GM19372 (cell line): ENCODE data around the gene ANO8.
"Not testable (repeated sequence)": the region's sequence is repeated elsewhere in the genome, so short reads cannot be mapped to it uniquely, and the experiment has no call there.

ENCODE experiments used
- ATAC-seq: cut with Tn5 transposase; IDR thresholded peaks from one replicate; pipeline ENCODE4 v1.9.1; 2021; ENCODE audit warnings: mild to moderate bottlenecking, low read depth, moderate library complexity; ENCODE audit not compliant: unreplicated experiment

The ANO8 gene, protein sequence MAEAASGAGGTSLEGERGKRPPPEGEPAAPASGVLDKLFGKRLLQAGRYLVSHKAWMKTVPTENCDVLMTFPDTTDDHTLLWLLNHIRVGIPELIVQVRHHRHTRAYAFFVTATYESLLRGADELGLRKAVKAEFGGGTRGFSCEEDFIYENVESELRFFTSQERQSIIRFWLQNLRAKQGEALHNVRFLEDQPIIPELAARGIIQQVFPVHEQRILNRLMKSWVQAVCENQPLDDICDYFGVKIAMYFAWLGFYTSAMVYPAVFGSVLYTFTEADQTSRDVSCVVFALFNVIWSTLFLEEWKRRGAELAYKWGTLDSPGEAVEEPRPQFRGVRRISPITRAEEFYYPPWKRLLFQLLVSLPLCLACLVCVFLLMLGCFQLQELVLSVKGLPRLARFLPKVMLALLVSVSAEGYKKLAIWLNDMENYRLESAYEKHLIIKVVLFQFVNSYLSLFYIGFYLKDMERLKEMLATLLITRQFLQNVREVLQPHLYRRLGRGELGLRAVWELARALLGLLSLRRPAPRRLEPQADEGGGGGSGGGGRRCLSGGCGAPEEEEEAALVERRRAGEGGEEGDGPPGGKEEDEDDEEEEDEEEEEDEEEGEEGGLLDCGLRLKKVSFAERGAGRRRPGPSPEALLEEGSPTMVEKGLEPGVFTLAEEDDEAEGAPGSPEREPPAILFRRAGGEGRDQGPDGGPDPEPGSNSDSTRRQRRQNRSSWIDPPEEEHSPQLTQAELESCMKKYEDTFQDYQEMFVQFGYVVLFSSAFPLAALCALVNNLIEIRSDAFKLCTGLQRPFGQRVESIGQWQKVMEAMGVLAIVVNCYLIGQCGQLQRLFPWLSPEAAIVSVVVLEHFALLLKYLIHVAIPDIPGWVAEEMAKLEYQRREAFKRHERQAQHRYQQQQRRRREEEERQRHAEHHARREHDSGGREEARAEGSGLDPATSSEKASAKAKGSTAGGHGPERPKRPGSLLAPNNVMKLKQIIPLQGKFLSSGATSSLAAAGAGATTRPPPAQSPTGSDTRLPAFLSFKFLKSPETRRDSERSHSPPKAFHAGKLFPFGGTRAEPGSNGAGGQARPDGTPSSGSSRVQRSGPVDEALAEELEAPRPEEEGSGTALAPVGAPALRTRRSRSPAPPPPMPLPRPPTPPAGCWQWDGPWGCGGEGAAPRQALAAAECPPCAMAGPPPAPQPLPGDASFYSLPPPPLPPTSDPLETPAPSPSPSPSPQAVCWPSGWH

DNA sequence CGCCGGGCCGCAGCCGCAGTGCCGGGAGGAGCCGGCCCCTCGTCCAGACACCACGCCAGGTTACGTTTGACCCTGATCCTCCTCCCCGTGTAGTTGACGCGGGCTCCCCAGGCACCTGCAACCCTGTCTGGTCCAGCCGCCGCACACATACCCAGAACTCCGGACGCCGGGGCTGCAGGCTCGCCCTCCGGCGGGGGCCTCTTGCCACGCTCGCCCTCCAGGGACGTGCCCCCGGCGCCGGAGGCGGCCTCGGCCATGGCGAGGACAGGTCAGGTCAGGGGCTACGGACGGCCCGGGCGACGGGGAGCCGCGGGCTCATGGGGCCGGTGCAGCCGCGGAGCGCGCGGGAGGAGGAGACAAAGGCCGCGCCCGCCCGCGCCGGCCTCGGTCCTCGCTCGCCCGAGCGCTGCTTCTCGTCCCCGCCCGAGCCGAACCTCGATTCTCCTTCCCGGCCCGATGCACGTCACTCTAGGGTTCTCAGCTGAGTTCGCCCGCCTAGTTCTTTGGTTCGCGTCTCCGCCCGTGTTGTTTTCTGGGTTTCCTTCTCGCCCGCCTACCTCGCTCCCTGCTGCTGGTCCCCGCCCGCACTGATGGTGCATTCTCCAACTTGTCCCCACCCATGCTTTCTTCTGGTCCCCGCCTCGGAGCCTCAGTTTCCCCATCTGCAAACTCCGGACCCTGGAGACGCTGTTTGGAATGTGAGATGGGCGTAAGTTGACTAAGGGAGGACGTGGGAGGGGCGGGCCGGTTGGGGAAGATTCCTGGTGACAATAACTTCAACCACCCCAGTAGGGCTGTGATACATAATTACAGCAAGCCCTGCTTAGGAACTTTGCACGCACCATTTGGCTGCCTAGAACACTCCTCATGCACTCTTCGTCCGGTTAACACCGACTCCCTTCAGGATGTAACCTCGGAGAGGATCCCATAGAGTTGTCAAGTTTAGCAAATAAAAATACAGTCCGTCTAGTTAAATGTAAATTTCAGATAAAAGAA is at the start of gene ANO8:
ANO8 (minus strand) TSS at position 442 of the 996 bp plus-strand sequence; CDS start at position 257, 185 bp downstream.
- peak; percentile 51 for ATAC-seq

DNA sequence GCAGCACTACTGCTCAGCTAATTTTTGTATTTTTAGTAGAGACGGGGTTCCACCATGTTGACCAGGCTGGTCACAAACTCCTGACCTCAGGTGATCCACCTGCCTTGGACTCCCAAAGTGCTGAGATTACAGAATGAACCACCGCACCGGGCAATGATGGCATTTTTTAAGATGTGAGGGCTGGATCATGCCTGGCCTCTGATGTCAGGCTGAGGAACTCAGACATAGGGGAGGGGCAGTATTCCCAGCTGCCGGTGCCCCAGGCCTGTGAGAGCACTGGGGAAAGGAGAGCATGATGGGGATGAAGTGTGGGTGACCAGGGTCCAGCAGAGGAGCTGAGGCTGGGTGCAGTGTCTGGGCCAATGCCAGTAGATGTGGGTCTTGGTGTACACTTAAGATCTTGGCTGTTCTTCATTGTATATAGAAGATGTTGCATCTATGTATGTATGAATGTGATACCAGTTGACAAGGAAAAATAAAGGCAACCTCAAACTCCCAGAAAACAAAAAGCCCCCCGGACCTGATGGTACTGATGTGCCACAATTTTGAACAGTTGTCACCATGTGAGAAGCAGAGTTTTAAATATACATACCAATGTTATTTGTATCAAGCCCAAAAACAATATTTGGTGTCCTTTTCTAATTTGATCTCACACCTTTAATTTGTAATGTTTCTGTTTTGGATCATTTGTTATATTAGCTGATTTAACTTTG is 45.9 kb upstream of the ANO8 start:
- no peak for ATAC-seq

DNA sequence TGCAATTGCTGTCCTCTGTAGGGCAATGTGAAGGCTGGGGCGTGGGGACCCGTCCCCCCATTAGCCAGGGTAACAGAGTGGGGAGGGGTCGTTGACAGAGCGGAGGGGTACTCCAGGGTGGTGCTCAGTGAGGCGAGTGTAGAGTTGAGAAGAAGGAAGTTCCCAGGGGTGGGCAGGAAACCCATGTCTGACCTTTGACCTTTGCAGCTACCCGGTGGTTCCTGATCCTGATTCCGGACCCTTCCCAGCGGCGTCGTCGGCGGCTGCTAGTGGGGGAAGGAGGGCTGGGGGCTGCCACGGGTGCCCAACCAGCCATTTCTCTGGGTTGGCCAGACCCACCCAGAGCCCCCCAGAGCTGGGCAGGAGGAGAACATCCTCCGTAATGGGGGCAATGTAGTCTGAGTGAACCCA is 44.6 kb upstream of the ANO8 start:
- no peak for ATAC-seq

DNA sequence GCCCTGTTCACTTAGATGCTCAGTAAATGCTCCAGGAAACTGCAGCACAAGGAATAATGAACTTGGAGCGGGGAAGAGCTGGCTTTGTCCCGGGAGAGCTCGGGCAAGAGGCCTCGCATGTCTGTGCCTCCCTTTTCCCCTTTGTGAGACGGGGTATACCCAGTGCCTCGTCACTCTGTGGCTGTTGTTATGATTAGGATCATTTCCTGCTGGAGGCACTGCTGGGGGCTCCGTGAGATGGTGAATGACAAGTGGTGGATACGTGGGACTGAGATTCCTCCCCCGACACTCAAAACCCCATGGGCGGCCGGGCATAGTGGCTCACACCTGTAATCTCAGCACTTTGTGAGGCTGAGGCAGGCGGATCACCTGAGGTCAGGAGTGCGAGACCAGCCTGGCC is 43.6 kb upstream of the ANO8 start:
- no peak for ATAC-seq

DNA sequence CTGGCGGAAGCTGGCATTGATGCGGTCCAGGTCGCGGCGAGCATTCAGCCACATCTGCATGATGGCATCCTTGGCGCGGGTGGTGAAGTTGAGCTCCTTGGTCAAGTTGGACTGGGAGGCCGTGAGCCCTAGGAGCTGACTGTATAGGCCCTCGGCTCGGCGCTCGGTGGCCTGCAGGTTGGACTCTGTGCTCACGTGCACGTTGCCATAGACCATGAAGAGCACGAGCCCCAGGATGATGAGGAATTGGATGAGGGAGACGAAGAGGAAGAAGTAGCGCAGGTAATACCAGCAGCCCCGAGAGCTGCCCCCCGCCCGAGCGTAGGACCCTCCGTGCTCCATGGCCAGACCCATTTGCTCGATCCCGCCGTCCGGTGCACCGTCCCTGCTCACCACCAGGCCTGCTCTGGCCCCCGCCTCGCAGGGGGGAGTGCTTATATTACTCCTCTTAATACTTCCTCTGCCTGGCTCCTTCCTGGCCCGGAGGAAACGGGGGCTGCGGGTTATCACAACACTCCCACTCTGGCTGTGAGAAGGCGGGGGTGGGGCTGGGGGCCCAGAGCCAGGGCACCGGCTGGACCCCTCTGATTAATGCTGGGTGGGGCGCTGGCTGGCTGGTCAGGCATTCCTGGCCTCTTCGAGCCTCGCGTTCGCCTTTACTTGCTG is 42.4 kb upstream of the ANO8 start, which contains the start of gene PLVAP:
PLVAP (minus strand) TSS at position 408 of the 666 bp plus-strand sequence; CDS start at position 354, 54 bp downstream.
- ATAC-seq: no peak

DNA sequence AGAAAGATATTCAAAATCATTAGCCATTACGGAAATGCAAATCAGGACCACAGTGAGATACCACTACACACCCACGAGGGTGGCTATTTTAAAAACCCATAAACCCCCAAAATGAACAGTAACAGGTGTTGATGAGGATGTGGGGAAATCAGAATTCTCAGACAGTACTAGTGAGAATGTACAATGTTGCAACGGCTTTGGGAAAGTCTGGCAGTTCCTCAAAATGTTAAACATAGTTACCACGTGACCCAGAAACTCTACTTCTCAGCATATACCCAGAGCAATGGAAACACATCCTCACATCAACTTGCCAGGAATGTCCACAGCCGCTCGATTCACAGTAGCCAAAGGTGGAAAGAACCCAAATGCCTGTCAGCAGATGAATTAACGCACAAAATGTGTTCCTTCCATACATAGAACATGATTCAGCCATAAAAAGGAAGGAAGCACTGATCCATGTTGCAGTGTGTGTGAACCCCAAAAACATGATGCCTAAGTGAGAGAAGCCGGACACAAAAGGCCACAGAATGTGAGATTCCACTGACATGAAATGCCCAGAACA is 35.5 kb upstream of the ANO8 start:
- ATAC-seq: peak; percentile 88

DNA sequence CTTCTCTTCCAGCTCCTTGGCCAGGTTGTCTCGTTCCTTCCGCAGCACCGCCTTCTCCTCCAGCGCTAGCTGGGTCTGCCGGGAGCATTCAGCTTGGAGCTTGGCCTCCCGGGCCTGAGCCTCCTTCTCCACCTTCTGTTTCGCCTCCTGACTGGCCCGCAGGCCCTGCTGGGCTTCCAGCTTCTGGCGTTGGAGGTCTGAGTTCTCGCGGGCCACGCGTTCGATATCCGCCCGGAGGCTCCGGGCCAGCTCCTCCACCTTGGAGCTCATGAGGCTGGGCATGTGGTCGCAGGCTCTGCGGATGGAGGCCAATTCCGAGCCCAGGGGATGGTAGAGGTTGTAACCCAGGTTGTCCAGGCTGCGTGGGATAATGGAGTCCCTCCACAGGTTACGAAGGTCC is 30.7 kb upstream of the ANO8 start:
- ATAC-seq: no peak

DNA sequence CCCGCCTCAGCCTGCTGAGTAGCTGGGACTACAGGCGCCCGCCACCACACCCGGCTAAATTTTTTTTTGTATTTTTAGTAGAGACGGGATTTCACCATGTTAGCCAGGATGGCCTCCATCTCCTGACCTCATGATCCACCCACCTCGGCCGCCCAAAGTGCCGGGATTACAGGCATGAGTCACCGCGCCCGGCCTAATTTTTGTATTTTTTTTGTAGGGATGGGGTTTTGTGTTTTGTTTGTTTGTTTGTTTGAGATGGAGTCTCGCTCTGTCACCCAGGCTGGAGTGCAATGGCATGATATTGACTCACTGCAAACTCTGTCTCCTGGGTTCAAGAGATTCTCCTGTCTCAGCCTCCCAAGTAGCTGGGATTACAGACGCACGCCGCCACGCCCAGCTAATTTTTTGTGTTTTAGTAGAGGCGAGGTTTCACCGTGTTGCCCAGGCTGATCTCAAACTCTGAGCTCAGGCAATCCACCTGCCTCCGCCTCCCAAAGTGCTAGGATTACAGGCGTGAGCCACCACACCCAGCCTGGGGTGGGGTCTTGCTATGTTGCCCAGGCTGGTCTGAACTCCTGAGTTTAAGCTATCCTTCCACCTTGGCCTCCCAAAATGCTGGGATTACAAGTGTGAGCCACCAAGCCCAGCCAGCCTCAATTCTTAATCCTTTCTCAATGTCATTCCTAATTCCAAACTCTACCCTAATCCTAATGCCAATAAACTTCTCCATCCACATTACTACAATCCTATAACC is 29.4 kb upstream of the ANO8 start:
- ATAC-seq: not testable (repeated sequence)

DNA sequence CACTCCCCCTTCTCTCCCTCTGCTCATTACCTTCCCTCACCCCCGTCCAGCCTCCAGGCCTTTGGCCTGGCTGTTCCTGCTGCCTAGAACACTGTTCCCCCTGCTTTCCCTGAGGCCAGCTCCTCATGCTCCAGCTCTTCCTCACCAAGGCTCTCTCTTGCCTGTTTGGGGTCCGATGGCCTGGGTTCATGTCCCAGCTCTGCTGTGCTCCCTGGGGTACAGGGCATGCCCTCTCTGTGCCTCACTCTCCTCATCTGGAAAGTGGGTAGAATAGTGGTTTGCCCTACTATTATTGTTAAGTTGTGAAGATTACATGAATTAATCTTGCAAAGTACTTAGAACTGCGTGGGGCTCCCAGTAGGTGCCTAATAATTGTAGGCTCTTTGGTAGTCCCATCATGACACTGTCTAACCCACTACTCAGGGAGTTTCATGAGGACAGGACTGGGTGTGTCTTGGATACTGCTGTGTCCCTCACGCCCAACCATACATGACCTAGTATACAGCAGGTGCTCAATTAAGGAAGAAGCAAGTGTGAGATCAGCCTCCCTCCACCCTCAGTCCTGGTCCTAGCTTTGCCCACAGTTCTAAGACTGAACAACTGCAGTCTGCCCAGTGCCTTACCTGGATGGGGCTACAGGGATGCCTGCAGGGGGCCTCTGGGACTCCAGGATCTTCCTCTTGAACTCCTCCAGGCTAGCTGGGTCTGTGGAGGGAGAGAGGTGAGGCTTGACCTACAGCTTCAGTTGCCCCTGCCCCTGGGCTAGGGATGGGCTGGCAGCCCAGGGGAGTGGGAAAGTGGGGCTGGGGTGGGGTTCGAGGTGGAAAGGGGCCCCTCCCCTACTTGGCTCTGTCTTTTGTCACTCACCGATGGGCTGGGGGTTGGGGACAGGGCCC is 25.5 kb upstream of the ANO8 start:
- no peak for ATAC-seq

DNA sequence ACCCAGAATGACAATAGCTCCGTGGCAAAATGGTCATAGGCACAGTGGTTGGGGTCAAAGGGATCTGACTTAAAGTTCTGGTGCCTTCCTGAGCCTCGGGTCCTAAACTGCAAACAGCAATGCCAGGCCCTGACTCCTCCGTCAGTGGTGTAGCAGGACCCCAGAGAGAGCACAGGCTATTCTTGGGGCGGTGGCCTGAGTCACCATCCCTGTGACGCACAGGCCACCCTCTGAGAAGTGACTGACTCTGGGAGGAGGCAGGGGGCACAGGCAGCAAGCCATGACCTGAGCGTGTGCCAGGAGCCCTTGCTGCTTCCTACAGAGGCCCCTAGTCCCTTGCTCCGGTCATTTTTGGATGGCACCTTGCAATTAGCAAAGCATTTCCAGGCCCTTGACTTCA is 23.7 kb upstream of the ANO8 start:
- no peak for ATAC-seq

DNA sequence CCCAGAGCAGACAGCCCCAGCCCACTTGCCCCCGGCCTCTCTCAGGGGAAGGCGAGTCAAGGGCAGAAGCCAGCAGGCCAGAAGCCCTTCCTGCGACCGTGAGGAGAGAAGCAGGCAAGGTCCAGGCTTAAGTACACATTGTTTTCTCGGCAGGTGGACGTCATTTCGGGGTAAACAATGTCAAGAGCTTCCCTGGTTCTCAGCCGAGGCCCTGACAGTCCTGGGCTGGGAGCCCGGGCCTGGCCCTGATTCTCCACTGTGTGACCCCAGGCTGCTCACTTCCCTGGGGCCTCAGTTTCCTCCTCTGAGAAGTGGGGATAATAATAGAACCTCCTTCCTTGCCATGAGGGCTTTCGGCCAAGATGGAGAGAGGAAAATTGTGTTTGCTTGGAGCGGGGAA is 23.1 kb upstream of the ANO8 start:
- no peak for ATAC-seq

DNA sequence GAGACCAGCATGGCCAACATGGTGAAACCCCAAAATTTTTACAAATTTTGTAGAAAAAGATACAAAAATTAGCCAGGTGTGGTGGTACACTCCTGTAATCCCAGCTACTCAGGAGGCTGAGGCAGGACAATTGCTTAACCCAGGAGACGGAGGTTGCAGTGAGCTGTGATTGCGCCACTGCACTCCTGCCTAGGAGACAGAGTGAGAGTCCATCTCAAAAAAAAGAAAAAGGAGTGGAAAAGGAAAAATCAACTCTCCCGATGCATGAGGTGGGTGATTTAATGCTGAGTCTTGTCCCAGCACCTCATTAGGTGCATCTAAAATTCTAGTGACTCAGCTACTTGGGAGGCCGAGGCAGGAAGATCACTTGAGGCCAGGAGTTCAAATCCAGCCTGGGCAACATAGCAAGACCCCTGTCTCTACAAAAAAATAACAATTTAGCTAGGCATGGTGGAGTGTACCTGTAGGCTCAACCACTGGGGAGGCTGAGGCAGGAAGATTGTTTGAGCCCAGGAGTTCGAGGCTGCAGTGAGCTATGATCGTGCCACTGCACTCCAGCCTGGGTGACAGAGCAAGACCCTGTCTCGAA is 22.5 kb upstream of the ANO8 start:
- ATAC-seq: no peak

DNA sequence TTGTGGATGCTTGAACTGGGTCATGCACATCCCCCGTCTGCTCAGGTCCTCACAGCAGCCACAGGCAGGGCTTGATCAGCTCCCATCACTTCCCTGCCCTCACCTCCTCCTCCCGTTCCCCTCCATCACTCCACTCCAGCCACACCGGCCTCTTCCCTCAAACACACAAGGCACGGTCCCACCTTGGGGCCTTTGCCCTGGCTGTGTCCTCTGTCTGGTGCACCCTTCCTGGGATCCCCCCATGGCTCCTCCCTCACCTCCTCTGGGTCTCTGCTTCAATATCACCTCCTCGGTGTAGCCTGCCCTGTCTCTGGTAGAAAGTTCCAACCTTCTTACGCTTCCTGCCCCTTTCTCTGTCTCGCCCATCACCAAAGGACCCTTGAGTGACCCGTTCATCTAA is 18.7 kb upstream of the ANO8 start:
- ATAC-seq: no peak

DNA sequence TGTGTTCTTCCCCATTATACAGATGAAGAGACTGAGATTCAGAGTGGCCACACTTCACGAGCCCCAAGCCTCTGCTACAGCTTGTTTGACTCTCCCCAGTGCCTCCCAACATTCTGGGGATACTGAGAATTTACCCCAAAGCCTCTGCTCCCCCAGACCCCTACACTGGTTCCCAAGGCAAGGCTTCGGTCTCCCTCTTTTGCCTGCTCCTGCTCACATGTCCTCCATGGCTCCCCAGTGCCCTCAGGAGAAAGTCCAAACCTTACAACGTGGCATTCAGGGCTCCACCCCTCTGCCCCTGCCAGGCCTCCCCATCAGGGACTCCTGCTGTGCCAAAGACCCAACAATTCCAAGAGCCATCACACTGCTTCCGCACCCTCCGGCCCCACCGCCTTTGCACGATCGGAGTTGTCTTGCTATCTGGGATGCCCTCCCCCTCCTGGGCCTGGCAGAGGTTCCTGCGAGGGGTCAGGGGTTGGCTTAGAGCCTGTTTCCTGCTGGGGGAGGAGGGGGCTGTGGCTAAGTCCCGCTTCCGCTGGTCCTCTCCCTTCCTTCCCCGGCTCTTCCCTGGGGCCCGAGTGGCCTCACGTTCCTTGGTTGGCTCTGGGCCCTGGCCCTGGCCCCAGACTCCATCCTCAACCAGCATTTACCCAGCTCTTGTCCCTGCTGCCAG is 18.1 kb upstream of the ANO8 start:
- ATAC-seq: no peak

DNA sequence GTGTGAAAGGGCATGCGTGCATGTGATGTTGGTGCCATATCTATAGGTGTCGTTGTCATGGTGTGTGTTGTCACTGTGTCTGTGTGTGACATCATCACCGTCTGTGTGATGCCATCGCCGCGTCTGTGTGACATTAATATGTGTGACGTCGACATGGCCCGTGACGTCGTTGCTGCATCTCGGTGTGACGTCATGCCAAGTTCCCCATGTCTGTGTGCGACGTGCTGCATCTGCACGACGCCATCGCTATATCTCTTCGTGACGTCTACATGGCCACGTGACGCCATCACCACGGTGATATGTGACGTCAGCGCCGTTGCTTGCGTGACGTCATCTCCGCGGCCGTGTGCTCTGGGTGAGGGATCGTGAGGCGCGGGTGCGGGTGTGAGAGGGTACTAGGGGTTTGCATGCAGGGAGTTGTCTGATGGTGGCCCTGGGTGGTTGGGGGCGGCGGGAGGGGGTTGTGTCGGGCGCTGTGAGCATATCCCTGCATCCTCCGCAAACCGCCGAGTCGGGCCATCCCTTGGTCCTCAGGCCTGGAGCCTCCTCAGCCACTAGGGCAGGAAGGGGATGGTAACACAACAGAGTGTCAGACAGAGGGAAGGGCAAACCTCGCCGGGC is 17.3 kb upstream of the ANO8 start:
- no peak for ATAC-seq
